GM12872 (cell line): ENCODE measurements around the gene OSBPL10.

Source experiments
- TF ChIP-seq, protein P1 (sequence below): IDR thresholded peaks from 3 replicates; pipeline ENCODE4 v1.5.1; 2011; ENCODE audit warnings: low read depth, mild to moderate bottlenecking, low read length, moderate library complexity; ENCODE audit not compliant: insufficient read depth

Gene OSBPL10

DNA sequence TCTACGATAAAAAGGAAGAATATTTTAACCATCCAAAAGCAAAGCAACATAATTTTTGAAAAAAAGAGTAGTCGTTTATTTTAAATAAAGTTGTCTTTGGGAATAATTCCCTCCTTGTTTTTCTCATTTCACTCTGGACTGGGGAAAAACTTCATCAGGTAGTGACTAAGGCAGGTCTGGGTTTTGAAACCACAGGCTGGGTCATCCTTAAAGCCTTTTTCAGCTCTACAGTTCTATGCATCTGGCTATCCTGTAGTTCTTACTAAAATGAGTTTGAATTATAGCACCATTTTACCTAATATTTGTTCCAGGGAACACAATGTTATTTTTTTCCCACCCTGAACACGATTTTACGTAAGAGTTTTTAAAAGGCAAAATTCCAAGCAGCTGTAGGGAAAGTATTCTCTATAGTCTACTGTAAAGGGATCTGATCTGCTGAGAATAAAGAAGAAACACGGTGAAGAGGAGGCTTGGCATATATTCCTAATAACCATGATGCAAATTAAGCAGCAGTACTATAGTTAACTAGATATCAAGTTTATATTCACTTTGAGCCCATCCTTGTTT is 107.7 kb downstream of the OSBPL10 start:
- TF ChIP-seq, protein P1, sequence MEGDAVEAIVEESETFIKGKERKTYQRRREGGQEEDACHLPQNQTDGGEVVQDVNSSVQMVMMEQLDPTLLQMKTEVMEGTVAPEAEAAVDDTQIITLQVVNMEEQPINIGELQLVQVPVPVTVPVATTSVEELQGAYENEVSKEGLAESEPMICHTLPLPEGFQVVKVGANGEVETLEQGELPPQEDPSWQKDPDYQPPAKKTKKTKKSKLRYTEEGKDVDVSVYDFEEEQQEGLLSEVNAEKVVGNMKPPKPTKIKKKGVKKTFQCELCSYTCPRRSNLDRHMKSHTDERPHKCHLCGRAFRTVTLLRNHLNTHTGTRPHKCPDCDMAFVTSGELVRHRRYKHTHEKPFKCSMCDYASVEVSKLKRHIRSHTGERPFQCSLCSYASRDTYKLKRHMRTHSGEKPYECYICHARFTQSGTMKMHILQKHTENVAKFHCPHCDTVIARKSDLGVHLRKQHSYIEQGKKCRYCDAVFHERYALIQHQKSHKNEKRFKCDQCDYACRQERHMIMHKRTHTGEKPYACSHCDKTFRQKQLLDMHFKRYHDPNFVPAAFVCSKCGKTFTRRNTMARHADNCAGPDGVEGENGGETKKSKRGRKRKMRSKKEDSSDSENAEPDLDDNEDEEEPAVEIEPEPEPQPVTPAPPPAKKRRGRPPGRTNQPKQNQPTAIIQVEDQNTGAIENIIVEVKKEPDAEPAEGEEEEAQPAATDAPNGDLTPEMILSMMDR, result no peak

DNA sequence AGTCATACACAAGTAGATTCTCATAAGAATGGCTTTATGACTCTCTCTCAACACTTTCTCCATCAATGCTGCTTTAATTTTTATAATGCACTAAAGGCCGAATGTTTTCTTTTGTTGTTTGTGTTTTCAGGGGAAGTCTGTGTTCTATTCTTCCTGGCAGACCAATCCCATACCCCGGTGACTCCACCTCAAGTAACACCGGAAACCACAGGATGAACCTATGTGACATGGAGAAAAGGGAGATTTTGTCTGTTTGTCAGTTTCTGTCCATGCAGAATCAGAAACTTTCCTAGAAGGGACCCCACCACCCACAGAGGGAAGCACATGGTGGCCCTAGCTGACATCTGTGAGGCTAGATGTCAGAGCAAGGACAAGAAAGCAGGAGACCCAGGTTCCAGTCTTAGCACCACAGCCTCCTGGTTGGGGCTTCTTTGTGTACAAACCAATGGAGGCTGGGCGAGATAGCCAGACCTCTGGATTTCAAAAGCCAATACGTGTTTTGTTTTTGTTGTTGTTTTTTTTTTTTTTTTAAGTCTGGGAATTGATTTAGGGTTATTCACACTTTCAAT is 109.0 kb downstream of the OSBPL10 start:
- TF ChIP-seq, protein P1, result no peak

DNA sequence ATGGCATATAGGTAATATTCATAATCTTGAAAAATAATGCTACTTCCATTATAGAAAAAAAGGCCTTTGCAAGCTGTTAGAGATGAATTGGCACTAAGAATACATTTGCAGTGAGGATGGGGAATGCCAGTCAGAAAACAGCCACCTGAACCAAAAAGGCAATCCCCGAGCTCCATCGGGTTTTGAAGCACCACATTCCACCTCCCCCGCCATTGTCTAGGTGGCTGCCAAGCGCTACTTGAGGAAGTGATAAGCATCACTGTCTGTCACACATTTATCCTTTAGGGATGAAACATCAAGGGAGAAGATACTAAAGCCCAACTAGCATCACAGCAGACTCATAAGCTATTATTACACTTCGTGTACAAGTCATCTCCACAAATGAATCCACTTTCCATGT is 112.8 kb downstream of the OSBPL10 start:
- TF ChIP-seq, protein P1, result no peak

DNA sequence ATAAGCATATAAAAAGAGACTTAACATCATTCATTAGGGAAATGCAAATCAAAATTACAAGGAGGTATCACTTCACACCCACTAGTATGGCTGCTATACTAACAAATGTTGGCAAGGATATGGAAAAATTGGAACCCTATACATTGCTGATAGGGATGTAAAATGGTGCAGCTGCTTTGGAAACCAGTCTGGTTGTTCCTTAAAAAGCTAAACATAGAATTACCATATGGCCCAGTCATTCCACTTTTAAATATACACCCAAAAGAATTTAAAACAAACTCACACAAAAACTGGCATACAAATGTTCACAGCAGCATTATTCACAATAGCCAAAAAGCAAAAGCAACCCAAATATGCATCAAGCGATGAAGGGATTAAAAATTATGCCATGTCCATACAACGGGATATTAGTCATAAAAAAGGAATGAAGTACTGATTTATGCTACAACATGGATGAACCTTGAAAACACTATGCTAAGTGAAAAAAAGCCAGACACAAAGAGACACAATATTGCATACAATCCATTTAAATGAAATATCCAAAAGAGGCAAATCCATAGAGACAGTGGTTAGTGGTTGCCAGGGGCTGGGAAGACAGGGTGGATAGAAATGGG is 118.3 kb downstream of the OSBPL10 start:
- TF ChIP-seq, protein P1, result no peak

DNA sequence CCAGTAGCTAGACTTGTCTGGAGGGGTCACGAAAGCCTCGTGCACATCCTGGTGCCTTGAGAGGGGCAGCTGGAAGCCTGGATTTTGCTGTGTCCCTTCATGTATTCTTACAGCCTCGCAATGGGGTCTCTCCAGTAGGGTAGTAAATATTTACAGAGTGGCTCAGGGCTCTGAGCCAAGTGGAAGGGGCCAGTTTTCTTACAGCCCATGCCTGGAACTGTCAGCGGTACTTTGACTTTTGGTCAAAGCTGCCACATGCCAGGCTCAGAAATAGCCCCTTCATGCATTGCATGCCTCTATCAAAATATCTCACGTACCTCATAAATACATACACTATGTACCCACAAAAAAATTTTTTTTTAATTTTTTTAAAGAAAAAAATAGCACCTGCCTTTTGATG is 119.2 kb downstream of the OSBPL10 start:
- TF ChIP-seq, protein P1, result no peak

DNA sequence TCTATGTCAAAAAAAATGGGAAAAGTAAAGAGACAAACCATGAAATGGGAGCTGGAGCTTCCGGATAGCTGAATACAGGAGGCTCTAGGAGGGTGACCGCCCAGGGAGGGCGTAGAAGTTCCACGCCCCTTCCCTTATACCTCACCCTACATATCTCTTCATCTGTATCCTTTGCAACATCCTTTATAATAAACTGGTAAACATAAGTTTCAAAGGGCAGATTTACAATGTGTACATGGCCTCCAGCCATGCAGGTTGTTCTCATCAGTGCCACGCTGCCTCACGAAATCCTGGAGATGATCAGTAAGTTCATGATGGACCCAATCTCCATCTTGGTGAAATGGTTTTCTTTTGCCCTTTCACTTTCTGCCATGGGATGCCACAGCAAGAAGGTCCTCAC is 121.8 kb downstream of the OSBPL10 start:
- TF ChIP-seq, protein P1, result no peak

DNA sequence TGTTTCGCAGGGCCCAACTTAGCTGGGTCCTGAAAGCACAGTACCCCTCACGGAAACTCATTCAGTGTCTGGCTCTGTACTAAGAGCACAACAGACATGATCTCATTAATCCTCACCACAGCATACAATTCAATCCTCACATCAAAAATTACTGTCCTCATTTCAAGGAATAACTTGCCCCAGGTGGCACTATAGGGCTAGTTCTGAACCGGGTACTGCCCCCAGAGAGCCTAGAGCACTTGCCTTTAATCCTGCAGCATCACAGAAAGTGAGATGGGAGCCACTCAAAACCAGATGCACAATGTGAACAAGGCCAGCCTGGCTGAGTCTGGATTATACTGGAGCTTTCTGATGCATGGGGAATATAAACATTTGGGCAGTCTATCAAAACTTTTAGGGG is 122.6 kb downstream of the OSBPL10 start:
- TF ChIP-seq, protein P1, result peak; percentile 13; the same call in 1 of the 3 replicates
